HG03280 (cell line): ENCODE data around the gene CLMP.
"Not testable (repeated sequence)": the region's sequence is repeated elsewhere in the genome, so short reads cannot be mapped to it uniquely, and the experiment has no call there.

Experiments used
- ATAC-seq: cut with Tn5 transposase; IDR thresholded peaks from one replicate; pipeline ENCODE4 v1.9.1; 2021; ENCODE audit warnings: mild to moderate bottlenecking, moderate library complexity; ENCODE audit not compliant: unreplicated experiment

The CLMP gene

DNA sequence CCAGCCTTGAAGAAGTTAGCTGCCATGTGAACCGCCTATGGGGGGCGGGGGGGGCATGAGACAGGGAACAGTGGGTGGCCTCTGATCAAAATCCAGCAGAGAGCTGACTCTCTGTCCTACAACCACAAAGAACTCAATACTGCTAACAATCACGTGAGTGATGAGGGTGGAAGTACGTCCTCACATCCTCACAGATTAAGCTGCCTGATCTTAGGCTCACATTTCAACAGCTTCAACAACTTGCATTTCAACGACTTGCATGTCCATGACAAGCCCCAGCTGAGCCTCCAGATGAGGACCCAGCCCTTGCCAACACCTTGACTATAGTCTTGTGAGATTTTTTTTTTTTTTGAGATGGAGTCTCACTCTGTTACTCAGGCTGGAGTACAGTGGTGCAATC is 51.6 kb downstream of the CLMP start:
- ATAC-seq: no peak

- ATAC-seq: no peak
Observed at GRCh38 chr11:123139206-123139605, 55.8 kb downstream of the CLMP start.

GRCh38 chr11:123137431-123138224 is 57.4 kb downstream of the CLMP start:
- no peak for ATAC-seq

GRCh38 chr11:123135863-123136446 is 59.1 kb downstream of the CLMP start:
- ATAC-seq: no peak

- ATAC-seq: no peak
Observed at GRCh38 chr11:123132881-123133280, 62.2 kb downstream of the CLMP start.

- not testable (repeated sequence) for ATAC-seq
Observed at GRCh38 chr11:123132034-123132766, 62.8 kb downstream of the CLMP start.

DNA sequence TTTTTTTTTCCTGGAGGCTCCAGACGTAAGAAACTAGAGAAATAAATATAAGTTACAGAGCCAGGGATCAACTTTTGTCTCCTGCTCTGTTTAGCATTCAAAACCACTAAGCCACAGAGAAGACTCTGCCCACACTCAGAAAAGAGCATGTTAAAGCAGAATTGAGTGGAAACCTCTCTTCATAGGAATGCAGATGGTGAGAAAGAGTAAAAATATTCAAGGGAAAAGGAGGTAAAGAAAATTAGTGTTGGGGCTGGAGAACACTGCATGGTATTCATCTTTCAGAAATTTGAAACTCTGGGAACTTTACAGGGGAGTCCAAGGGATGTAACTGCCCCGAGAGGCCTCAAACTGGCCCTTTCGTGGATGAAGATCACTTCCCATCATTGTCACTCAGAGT is 65.1 kb downstream of the CLMP start:
- no peak for ATAC-seq

DNA sequence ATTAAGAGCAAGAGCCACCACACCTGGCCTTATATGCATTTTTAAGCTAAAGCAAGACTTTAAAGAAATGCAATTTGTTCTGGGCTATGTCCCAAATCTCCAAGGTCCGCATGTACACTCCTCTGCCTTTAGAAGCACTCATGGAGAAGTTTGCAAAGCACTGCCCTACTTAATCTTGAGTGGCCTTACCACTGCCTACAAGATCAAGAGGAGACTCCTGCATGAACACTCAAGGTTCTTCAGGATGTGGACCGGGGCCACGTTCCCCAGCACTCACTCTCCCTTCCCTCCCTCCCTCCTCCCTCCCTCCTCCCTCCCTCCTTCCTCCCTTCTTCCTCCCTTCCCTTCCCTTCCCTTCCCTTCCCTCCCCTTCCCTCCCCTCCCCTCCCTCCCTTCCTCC is 69.9 kb downstream of the CLMP start:
- no peak for ATAC-seq

GRCh38 chr11:123122852-123123251 is 72.2 kb downstream of the CLMP start:
- no peak for ATAC-seq

GRCh38 chr11:123122341-123122740 is 72.7 kb downstream of the CLMP start:
- ATAC-seq: no peak

GRCh38 chr11:123116486-123116885 is 78.6 kb downstream of the CLMP start:
- no peak for ATAC-seq

DNA sequence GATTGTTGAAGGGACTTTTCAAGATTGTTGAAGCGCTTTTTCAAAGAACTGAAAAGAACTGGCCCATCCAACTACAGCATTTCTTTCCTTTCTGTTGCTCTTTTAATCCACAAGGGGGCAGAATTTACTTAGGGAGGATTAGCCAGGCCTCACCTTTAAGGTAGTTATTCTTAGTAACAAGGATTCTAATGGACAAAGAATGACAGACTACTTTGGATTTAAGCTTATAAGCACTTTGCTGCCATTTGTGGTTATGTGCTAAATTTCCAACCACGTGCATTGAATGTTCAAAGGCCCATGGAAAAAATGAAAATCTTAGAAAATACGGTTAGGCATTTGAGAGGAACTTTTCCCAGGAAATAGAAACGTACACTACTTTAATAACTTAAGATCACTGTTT is 83.6 kb downstream of the CLMP start:
- no peak for ATAC-seq

DNA sequence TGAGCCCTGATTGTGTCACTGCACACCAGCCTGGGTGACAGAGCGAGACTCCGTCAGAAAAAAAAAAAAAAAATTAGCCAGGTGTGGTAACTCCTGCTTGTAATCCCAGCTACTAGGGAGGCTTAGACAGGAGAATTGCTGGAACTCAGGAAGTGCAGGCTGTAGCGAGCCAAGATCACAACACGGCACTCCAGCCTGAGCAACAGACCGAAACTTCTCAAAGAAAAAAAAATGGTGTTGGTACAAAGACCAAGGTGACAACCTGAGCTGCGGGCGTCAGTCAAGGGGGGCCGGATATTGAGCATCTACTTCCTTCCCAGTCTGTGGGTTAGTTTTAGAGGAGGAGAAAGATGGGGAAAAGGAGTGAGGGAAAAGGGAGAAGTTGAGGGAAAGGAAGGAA is 84.7 kb downstream of the CLMP start:
- no peak for ATAC-seq

DNA sequence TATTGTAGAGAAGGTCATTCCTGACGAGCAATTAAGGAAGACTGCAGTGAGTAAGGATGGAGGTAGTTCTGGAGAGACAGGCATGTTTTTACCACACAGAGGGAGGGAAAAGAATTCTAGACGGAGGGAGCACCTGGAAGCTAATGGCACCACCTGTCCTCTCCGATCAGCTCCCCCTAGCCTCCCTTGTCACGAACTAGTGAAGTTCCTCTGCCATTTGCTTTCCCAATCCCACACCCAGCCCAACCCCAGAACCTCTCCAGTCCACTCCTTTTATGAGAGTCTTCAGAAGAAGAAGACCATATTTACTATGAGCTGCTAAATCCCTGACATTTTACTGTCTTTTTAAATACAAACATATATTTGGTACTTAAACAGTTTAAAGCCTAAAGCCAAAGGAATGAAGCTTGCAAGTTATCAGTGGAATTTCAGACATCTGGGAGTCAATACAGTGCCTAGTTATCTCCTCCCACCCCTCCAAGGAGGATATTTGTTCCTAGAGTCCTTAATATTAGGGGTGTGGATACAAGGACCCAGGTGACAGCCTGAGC is 87.0 kb downstream of the CLMP start:
- no peak for ATAC-seq

- no peak for ATAC-seq
Observed at GRCh38 chr11:123104697-123105096, 90.4 kb downstream of the CLMP start.

DNA sequence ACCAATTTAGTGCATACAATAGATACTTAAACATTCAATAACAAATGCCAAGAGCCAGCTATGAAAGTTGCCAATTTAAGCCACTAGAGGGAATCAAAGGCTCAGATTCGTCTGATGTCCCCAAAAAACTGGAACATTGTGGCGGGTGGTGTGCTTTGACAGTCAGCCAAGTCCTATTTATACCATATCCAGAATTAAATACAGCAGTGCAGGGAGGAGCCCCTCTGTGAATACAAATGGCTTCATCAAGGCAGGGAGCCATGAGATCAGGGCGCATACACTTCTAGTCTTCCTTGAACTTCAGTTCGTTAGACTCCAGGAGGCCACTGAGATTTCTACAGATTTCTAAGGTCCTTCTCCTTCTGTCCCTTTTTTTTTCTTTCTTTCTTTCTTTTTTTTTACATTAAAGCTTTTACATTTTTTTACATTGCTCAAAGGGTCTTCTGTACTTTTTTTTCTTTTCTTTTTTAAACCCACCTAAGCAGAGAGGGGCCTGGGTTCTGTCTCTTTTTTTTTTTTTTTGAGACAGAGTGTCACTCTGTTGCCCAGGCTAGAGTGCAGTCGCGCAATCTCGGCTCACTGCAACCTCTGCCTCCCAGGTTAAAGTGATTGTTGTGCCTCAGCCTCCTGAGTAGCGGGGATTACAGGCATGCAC is 91.6 kb downstream of the CLMP start:
- ATAC-seq: no peak

DNA sequence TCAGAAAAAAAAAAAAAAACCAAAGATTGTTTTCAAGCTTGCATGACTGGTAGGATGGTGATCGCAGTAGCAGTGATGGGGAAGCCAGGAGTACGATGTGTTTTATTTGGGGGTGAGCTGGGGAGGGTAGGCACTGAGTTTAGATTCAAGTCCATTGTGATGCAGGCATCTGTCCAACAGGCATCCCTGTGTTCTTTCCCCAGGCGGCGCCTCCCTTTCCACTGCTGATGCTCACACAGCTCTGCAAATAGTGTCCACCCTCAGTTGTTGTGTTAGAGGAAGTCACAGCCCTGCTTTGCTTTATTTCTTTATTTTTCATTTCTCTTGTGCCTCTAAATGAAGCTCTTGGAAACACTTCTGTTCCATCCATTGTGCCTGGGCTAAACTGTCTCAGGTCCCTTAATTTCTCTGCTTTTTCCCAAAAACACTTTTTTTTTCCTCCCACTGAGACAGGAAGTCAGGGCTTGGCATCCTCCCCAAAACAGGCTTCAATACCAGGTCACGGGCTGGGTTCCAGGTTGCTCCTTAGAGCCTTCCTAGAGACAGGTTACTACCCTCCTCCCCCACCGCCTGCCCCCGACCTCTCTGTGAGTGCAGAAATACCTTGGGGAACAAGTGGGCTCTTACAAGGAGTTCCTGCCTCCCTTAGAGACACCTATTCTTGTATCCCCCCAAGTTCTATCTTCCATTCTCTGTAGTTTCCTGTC is 94.5 kb downstream of the CLMP start:
- ATAC-seq: no peak

DNA sequence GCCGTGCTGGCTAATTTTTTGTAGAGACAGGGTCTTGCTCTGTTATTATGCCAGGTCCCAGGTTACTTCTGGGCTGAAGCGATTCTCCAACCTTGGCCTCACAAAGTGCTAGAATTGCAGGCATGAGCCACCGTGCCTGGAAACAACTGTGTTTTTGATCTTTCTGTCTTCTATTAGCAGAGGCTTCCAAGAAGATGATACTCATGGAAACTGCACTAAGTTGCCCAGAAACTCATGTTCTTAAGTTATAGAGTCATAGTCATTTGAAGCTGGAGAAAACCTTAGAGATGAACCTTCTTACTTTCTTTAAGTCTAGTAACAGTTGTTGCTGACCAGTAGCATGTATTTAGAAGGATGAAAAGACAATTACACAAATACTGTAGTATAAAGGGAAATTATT is 96.1 kb downstream of the CLMP start:
- ATAC-seq: no peak

DNA sequence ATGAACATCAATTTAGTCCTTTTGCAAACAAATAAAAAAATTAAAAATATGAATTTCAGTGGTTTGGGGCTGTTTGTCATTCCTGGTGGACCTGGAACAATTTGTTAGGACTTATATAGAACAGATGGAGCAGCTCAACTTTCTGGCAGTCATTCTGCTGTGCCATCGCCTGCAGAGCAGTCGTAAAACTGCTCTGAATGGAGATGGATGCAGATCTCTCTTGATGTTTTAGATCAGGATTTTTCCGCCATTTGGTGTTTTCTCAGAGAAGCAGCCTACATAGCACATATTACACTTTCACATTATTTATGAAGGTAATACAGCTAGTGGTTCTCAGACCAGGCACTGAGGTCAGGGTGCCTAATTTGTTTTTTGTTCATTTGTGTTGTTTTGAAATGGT is 101.3 kb downstream of the CLMP start:
- ATAC-seq: no peak

- no peak for ATAC-seq
Observed at GRCh38 chr11:123091506-123091905, 103.5 kb downstream of the CLMP start.

- ATAC-seq: not testable (repeated sequence)
Observed at GRCh38 chr11:123090168-123090567, 104.9 kb downstream of the CLMP start.
